ENCODE results near the gene MRGPRF. TPM values are rescaled to one million over a fixed set of nuclear protein-coding genes. Genes with fewer than 3 reads are reported as not detected.

Gene MRGPRF
- total RNA-seq, 2 donors from 2014 or later: 10.8 to 17.6 TPM

DNA sequence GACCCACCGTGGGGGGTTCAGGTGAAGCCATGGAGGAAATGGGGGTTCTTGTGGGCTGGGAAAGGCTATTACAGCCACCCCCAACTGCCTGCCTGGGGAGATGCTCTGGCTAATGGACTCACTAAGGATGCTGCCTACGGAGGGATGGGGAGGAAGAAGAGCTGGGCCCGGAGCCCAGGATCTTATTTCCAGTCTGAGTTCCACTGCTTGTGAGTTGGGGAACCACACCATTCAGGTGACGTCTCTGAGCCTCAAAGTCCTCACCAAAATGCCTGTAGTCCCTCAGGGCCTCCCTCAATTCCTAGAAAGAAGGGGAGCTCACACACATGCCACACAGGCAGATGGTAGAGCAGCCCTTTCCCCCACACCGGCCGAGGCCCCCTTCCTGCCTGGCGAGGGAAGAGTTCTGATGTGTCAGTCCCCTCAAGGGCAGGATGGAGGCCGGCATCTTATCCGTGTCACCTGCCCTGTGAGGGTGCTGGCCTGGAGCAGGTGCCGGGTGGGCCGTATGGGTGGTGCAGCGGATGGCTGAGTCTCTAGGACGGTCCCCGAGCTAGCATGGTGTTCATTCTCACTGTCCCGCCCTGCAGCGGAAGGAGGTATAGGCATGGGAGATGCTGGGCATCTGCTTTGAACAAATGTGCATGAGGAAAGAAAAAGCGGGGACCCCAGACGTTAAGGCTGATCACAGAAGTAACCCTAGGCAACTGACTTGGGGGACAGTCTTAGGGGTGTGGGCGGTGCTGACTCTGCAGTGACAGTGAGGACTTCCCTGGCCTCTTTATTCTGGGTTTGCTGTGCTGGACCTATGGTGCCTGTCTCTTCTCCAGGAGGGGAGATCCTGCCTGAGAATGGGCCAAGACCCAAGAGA lies 15.7 kb downstream of the MRGPRF start:
- TF ChIP-seq, protein P1, sequence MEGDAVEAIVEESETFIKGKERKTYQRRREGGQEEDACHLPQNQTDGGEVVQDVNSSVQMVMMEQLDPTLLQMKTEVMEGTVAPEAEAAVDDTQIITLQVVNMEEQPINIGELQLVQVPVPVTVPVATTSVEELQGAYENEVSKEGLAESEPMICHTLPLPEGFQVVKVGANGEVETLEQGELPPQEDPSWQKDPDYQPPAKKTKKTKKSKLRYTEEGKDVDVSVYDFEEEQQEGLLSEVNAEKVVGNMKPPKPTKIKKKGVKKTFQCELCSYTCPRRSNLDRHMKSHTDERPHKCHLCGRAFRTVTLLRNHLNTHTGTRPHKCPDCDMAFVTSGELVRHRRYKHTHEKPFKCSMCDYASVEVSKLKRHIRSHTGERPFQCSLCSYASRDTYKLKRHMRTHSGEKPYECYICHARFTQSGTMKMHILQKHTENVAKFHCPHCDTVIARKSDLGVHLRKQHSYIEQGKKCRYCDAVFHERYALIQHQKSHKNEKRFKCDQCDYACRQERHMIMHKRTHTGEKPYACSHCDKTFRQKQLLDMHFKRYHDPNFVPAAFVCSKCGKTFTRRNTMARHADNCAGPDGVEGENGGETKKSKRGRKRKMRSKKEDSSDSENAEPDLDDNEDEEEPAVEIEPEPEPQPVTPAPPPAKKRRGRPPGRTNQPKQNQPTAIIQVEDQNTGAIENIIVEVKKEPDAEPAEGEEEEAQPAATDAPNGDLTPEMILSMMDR (IDR thresholded peaks at IDR 0.05): no peak
- no peaks in the 10 kb centered on the region for H3K36me3 ChIP-seq
- no peaks in the 10 kb centered on the region for H3K27me3 ChIP-seq
- no peak overlapping the region for H3K27ac ChIP-seq
- no peaks in the 10 kb centered on the region for H3K9me3 ChIP-seq
- no peak for DNase-seq (ENCODE audit: low spot score)
- H3K4me1 ChIP-seq: peaks cover 0 to 42% of the 10 kb centered on the region in 2 donors
- H3K4me3 ChIP-seq: no peak overlapping the region

DNA sequence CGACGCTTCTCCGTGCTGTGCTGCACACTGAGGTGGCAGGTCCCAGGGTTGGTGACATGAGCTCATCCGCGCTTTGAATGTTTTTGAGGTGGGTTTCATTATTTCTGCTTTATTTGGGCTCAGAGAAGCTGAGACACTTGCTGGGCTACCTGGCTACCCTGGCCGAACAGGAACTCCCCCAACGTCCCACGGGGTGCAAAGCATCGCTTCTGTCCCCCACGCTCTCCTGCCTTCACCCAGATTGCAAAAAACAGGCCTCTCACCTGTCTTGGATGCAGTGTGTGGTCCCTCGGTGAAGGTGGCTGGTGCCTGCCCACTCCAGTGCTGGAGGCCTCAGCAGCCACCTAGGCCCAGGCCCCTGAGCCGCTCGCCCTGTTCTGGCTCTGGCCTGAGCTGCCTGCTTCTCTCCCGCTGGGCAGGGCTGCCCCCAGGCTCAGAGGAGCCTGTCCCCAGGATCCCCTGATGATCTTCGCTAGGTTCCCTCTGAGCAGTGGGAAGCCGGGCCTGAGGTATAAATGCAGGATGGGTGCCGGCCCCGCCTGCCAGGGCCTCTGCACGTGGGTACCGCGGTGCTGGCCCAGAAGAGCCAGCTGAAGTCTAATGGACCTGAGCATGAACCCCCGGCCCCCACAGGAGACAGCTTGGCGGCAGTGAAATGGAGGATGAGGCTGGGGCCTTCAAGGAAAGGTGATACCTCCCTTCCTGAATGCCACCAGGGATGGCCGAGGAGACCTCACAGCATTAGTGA lies 16.5 kb downstream of the MRGPRF start:
- Histone ChIP-seq H3K9me3 (no peaks in the 10 kb centered on the region), H3K4me1 (peaks cover 0 to 34% of the 10 kb centered on the region in 2 donors), H3K27me3 (no peaks in the 10 kb centered on the region), H3K27ac (no peak overlapping the region), H3K36me3 (no peaks in the 10 kb centered on the region), H3K4me3 (no peak overlapping the region)
- TF ChIP-seq, protein P1 (IDR thresholded peaks at IDR 0.05): no peak
- DNase-seq (ENCODE audit: low spot score): no peak

- H3K27ac ChIP-seq: no peak overlapping the region
- no peak for DNase-seq (ENCODE audit: low spot score)
- no peaks in the 10 kb centered on the region for H3K9me3 ChIP-seq
- H3K4me3 ChIP-seq: no peak overlapping the region
- TF ChIP-seq, protein P1 (IDR thresholded peaks at IDR 0.05): no peak
- no peaks in the 10 kb centered on the region for H3K36me3 ChIP-seq
- peaks cover 0 to 18% of the 10 kb centered on the region in 2 donors for H3K4me1 ChIP-seq
- no peaks in the 10 kb centered on the region for H3K27me3 ChIP-seq
These were observed 18.2 kb downstream of the MRGPRF start for GRCh38 chr11:68994894-68995285.

DNA sequence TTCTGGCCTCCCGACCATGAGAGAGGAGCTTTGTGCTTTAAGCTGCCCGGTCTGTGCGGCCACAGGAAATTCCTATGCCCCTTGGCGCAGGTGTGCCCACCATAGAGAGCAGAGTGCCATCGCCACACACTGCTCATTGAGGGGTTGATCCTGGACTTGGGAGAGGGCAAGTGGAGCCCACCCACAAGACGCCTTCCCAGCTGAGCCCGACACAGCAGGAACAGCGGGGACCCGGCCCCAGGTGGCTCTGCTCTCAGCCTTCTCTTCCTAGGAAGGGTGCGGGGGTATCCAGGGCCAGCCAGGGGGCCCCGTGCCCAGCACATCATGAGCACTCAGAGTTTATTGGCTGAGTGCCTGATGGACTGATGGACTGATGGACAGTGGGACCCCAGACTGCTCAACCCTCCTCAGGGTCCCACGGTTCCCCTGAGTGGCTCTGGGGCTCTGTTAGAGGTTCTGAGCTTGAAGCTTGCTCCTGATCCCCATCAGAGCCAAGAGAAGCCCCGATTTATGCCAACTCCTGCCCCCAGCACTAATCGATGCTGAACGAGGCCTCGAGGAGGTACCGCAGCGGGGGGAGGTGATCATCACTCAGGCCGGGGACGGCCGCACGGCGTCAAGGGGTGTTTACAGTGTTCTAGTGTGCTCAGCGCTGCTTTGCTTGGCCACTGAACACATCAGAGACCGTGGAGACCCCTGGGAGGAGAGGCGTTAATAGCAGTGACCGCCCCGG lies 18.7 kb downstream of the MRGPRF start:
- no peaks in the 10 kb centered on the region for H3K27me3 ChIP-seq
- no peaks in the 10 kb centered on the region for H3K36me3 ChIP-seq
- no peak overlapping the region for H3K27ac ChIP-seq
- no peak overlapping the region for H3K4me3 ChIP-seq
- no peak for DNase-seq (ENCODE audit: low spot score)
- peaks cover 0 to 18% of the 10 kb centered on the region in 2 donors for H3K4me1 ChIP-seq
- TF ChIP-seq, protein P1 (IDR thresholded peaks at IDR 0.05): no peak
- no peaks in the 10 kb centered on the region for H3K9me3 ChIP-seq

DNA sequence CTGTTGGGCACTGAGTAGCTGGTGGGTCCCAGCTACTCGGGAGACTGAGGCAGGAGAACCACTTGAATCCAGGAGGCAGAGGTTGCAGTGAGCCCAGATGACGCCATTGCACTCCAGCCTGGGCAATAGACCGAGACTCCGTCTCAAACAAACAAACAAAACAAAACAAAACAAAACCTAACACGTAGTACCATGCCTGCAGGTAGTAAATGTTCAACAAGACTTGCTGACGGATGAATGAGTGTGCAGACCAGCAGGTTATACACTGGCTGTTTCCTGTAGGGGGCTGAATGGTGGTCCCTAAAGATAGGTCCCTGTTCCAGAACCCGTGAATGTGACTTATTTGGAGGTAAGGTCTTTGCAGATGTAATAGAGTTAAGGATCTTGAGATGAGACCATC lies 19.5 kb downstream of the MRGPRF start:
- Histone ChIP-seq H3K36me3 (no peaks in the 10 kb centered on the region), H3K9me3 (no peaks in the 10 kb centered on the region), H3K4me1 (peaks cover 0 to 11% of the 10 kb centered on the region in 2 donors), H3K4me3 (no peak overlapping the region), H3K27ac (no peak overlapping the region), H3K27me3 (no peaks in the 10 kb centered on the region)
- TF ChIP-seq, protein P1 (IDR thresholded peaks at IDR 0.05): no peak
- no peak for DNase-seq (ENCODE audit: low spot score)

Measured in right atrium auricular region (tissue), 2 donors.